ENCODE measurements around the gene SYNE1.

Gene SYNE1

GRCh38 chr6:152596726-152597125 is 40.4 kb downstream of the SYNE1 start:
- H3K9me3 Mint-ChIP-seq: no peaks in the 10 kb centered on the region
- H3K4me3 Mint-ChIP-seq: no peak overlapping the region
- no peaks in the 10 kb centered on the region for H3K36me3 Mint-ChIP-seq (ENCODE audit: low read depth)
- H3K27me3 Mint-ChIP-seq (ENCODE audit: low read depth): no peaks in the 10 kb centered on the region
- H3K4me1 Mint-ChIP-seq (ENCODE audit: low read depth): no peaks in the 10 kb centered on the region
- no peak overlapping the region for H3K27ac Mint-ChIP-seq

- Mint-ChIP-seq H3K4me1 (ENCODE audit: low read depth) (no peaks in the 10 kb centered on the region), H3K9me3 (no peaks in the 10 kb centered on the region), H3K4me3 (no peak overlapping the region), H3K27me3 (ENCODE audit: low read depth) (no peaks in the 10 kb centered on the region), H3K36me3 (ENCODE audit: low read depth) (no peaks in the 10 kb centered on the region), H3K27ac (no peak overlapping the region)
Measured at GRCh38 chr6:152595499-152595898, 41.7 kb downstream of the SYNE1 start.

- Mint-ChIP-seq H3K4me1 (ENCODE audit: low read depth) (no peaks in the 10 kb centered on the region), H3K27ac (no peak overlapping the region), H3K36me3 (ENCODE audit: low read depth) (no peaks in the 10 kb centered on the region), H3K27me3 (ENCODE audit: low read depth) (no peaks in the 10 kb centered on the region), H3K4me3 (no peak overlapping the region), H3K9me3 (no peaks in the 10 kb centered on the region)
Measured at GRCh38 chr6:152594701-152595100, 42.5 kb downstream of the SYNE1 start.

GRCh38 chr6:152588456-152588855 is 48.7 kb downstream of the SYNE1 start:
- no peak overlapping the region for H3K27ac Mint-ChIP-seq
- H3K4me1 Mint-ChIP-seq (ENCODE audit: low read depth): no peaks in the 10 kb centered on the region
- no peaks in the 10 kb centered on the region for H3K27me3 Mint-ChIP-seq (ENCODE audit: low read depth)
- no peak overlapping the region for H3K4me3 Mint-ChIP-seq
- no peaks in the 10 kb centered on the region for H3K9me3 Mint-ChIP-seq
- H3K36me3 Mint-ChIP-seq (ENCODE audit: low read depth): no peaks in the 10 kb centered on the region

- Mint-ChIP-seq H3K27me3 (ENCODE audit: low read depth) (no peaks in the 10 kb centered on the region), H3K9me3 (no peaks in the 10 kb centered on the region), H3K27ac (no peak overlapping the region), H3K36me3 (ENCODE audit: low read depth) (no peaks in the 10 kb centered on the region), H3K4me1 (ENCODE audit: low read depth) (no peaks in the 10 kb centered on the region), H3K4me3 (no peak overlapping the region)
Measured at GRCh38 chr6:152587473-152587872, 49.7 kb downstream of the SYNE1 start.

GRCh38 chr6:152585236-152585635 is 51.9 kb downstream of the SYNE1 start:
- no peaks in the 10 kb centered on the region for H3K4me1 Mint-ChIP-seq (ENCODE audit: low read depth)
- no peak overlapping the region for H3K27ac Mint-ChIP-seq
- H3K27me3 Mint-ChIP-seq (ENCODE audit: low read depth): no peaks in the 10 kb centered on the region
- H3K36me3 Mint-ChIP-seq (ENCODE audit: low read depth): no peaks in the 10 kb centered on the region
- no peaks in the 10 kb centered on the region for H3K9me3 Mint-ChIP-seq
- H3K4me3 Mint-ChIP-seq: no peak overlapping the region

- H3K27me3 Mint-ChIP-seq (ENCODE audit: low read depth): no peaks in the 10 kb centered on the region
- H3K4me1 Mint-ChIP-seq (ENCODE audit: low read depth): no peaks in the 10 kb centered on the region
- no peak overlapping the region for H3K27ac Mint-ChIP-seq
- H3K9me3 Mint-ChIP-seq: no peaks in the 10 kb centered on the region
- H3K4me3 Mint-ChIP-seq: no peak overlapping the region
- H3K36me3 Mint-ChIP-seq (ENCODE audit: low read depth): no peaks in the 10 kb centered on the region
Measured at GRCh38 chr6:152583888-152584287, 53.3 kb downstream of the SYNE1 start.

GRCh38 chr6:152576525-152576924 is 60.6 kb downstream of the SYNE1 start:
- no peak overlapping the region for H3K4me3 Mint-ChIP-seq
- H3K4me1 Mint-ChIP-seq (ENCODE audit: low read depth): no peaks in the 10 kb centered on the region
- no peaks in the 10 kb centered on the region for H3K36me3 Mint-ChIP-seq (ENCODE audit: low read depth)
- no peaks in the 10 kb centered on the region for H3K27me3 Mint-ChIP-seq (ENCODE audit: low read depth)
- H3K27ac Mint-ChIP-seq: no peak overlapping the region
- H3K9me3 Mint-ChIP-seq: no peaks in the 10 kb centered on the region

GRCh38 chr6:152575621-152576150 is 61.5 kb downstream of the SYNE1 start:
- no peaks in the 10 kb centered on the region for H3K27me3 Mint-ChIP-seq (ENCODE audit: low read depth)
- no peaks in the 10 kb centered on the region for H3K36me3 Mint-ChIP-seq (ENCODE audit: low read depth)
- no peak overlapping the region for H3K27ac Mint-ChIP-seq
- H3K4me3 Mint-ChIP-seq: no peak overlapping the region
- H3K4me1 Mint-ChIP-seq (ENCODE audit: low read depth): no peaks in the 10 kb centered on the region
- no peaks in the 10 kb centered on the region for H3K9me3 Mint-ChIP-seq

GRCh38 chr6:152575161-152575560 is 62.0 kb downstream of the SYNE1 start:
- no peak overlapping the region for H3K27ac Mint-ChIP-seq
- H3K4me3 Mint-ChIP-seq: no peak overlapping the region
- H3K27me3 Mint-ChIP-seq (ENCODE audit: low read depth): no peaks in the 10 kb centered on the region
- no peaks in the 10 kb centered on the region for H3K36me3 Mint-ChIP-seq (ENCODE audit: low read depth)
- no peaks in the 10 kb centered on the region for H3K9me3 Mint-ChIP-seq
- H3K4me1 Mint-ChIP-seq (ENCODE audit: low read depth): no peaks in the 10 kb centered on the region

- H3K9me3 Mint-ChIP-seq: no peaks in the 10 kb centered on the region
- no peaks in the 10 kb centered on the region for H3K27me3 Mint-ChIP-seq (ENCODE audit: low read depth)
- no peaks in the 10 kb centered on the region for H3K4me1 Mint-ChIP-seq (ENCODE audit: low read depth)
- no peaks in the 10 kb centered on the region for H3K36me3 Mint-ChIP-seq (ENCODE audit: low read depth)
- no peak overlapping the region for H3K27ac Mint-ChIP-seq
- H3K4me3 Mint-ChIP-seq: no peak overlapping the region
Measured at GRCh38 chr6:152573762-152574161, 63.4 kb downstream of the SYNE1 start.

- Mint-ChIP-seq H3K27ac (no peak overlapping the region), H3K4me3 (no peak overlapping the region), H3K9me3 (no peaks in the 10 kb centered on the region), H3K4me1 (ENCODE audit: low read depth) (no peaks in the 10 kb centered on the region), H3K36me3 (ENCODE audit: low read depth) (no peaks in the 10 kb centered on the region), H3K27me3 (ENCODE audit: low read depth) (no peaks in the 10 kb centered on the region)
Measured at GRCh38 chr6:152572338-152573088, 64.6 kb downstream of the SYNE1 start.

- Mint-ChIP-seq H3K27ac (no peak overlapping the region), H3K9me3 (no peaks in the 10 kb centered on the region), H3K36me3 (ENCODE audit: low read depth) (no peaks in the 10 kb centered on the region), H3K4me1 (ENCODE audit: low read depth) (no peaks in the 10 kb centered on the region), H3K27me3 (ENCODE audit: low read depth) (no peaks in the 10 kb centered on the region), H3K4me3 (no peak overlapping the region)
Measured at GRCh38 chr6:152571943-152572337, 65.2 kb downstream of the SYNE1 start.

- H3K4me3 Mint-ChIP-seq: no peak overlapping the region
- H3K4me1 Mint-ChIP-seq (ENCODE audit: low read depth): no peaks in the 10 kb centered on the region
- no peaks in the 10 kb centered on the region for H3K27me3 Mint-ChIP-seq (ENCODE audit: low read depth)
- no peaks in the 10 kb centered on the region for H3K9me3 Mint-ChIP-seq
- no peaks in the 10 kb centered on the region for H3K36me3 Mint-ChIP-seq (ENCODE audit: low read depth)
- H3K27ac Mint-ChIP-seq: no peak overlapping the region
Measured at GRCh38 chr6:152571089-152571488, 66.1 kb downstream of the SYNE1 start.

- Mint-ChIP-seq H3K36me3 (ENCODE audit: low read depth) (no peaks in the 10 kb centered on the region), H3K4me1 (ENCODE audit: low read depth) (no peaks in the 10 kb centered on the region), H3K27me3 (ENCODE audit: low read depth) (no peaks in the 10 kb centered on the region), H3K27ac (no peak overlapping the region), H3K9me3 (no peaks in the 10 kb centered on the region), H3K4me3 (no peak overlapping the region)
Measured at GRCh38 chr6:152566103-152566875, 70.9 kb downstream of the SYNE1 start.

Data from T-helper 1 cell treated with Interleukin-12 subunit alpha and Interleukin-12 subunit beta and Interleukin-4 antibody, amounts not matched to agents 30 μg/mL and 1 μg/mL, for 36 hours (primary cell).